NCI-H526 treated with DMSO at 0.1 percent for 48 hours (cell line): ENCODE data around the gene ZNF217.
"Not testable (repeated sequence)": the region's sequence is repeated elsewhere in the genome, so short reads cannot be mapped to it uniquely, and the experiment has no call there.

Experiments used
- DNase-seq: peaks from one replicate; lab custom pipeline; 2025; lab: John Stamatoyannopoulos, UW

The ZNF217 gene

GRCh38 chr20:53566623-53567022, 27.0 kb downstream of the ZNF217 start:
- DNase-seq, result not testable (repeated sequence)

- no peak for DNase-seq
Measured at GRCh38 chr20:53565254-53565653, 28.4 kb downstream of the ZNF217 start.

GRCh38 chr20:53562104-53562764, 31.4 kb downstream of the ZNF217 start:
- DNase-seq, result not testable (repeated sequence)

GRCh38 chr20:53561505-53561904, 32.1 kb downstream of the ZNF217 start:
- no peak for DNase-seq

- no peak for DNase-seq
Measured at GRCh38 chr20:53559816-53560215, 33.8 kb downstream of the ZNF217 start.

- DNase-seq, result no peak
Measured at GRCh38 chr20:53557130-53557529, 36.5 kb downstream of the ZNF217 start.

- DNase-seq, result no peak
Measured at GRCh38 chr20:53556267-53556897, 37.3 kb downstream of the ZNF217 start.

GRCh38 chr20:53555816-53556215, 37.8 kb downstream of the ZNF217 start:
- no peak for DNase-seq

GRCh38 chr20:53555081-53555480, 38.6 kb downstream of the ZNF217 start:
- no peak for DNase-seq

GRCh38 chr20:53552572-53552893, 41.1 kb downstream of the ZNF217 start:
- not testable (repeated sequence) for DNase-seq

GRCh38 chr20:53551719-53552571, 41.7 kb downstream of the ZNF217 start:
- not testable (repeated sequence) for DNase-seq

- DNase-seq, result no peak
Measured at GRCh38 chr20:53550280-53551187, 43.1 kb downstream of the ZNF217 start.

- DNase-seq, result peak; percentile 38
Measured at GRCh38 chr20:53547664-53548239, 45.9 kb downstream of the ZNF217 start.

GRCh38 chr20:53539516-53539915, 54.1 kb downstream of the ZNF217 start:
- DNase-seq, result no peak

GRCh38 chr20:53536382-53536781, 57.3 kb downstream of the ZNF217 start:
- DNase-seq, result not testable (repeated sequence)

- no peak for DNase-seq
Measured at GRCh38 chr20:53535878-53536277, 57.8 kb downstream of the ZNF217 start.

GRCh38 chr20:53534037-53534436, 59.6 kb downstream of the ZNF217 start:
- no peak for DNase-seq

- no peak for DNase-seq
Measured at GRCh38 chr20:53533500-53533899, 60.1 kb downstream of the ZNF217 start.

- DNase-seq, result not testable (repeated sequence)
Measured at GRCh38 chr20:53532654-53533312, 60.9 kb downstream of the ZNF217 start.

- DNase-seq, result no peak
Measured at GRCh38 chr20:53530440-53530839, 63.2 kb downstream of the ZNF217 start.

GRCh38 chr20:53529658-53530057, 64.0 kb downstream of the ZNF217 start:
- DNase-seq, result no peak
